ENCODE results near the gene EPYC. TPM values are rescaled to one million over a fixed set of nuclear protein-coding genes. Genes with fewer than 3 reads are reported as not detected.

Gene EPYC
- total RNA-seq, 1 donor from 2014 or later: not detected

DNA sequence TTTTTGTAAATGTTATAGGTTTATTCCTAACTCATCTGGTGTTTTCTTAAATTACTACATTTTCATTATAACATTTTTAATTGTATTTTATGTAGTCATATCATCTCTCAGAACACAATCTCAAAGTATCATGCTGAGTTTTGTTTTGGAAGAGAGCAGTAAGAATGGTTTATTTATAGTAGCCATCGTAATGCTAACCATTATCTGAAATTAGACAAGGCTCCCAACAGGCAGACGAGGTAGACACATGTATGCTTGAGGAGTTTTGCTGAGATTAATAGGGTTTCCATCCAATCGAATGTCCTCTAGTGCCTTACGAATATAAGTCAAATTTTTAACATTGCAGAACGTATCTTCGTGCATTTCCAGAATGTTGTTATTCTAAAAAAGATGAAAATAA lies 40.8 kb downstream of the EPYC start:
- H3K36me3 Mint-ChIP-seq (ENCODE audit: low read depth, unreplicated experiment): no peaks in the 10 kb centered on the region
- no peak overlapping the region for H3K4me3 Mint-ChIP-seq (ENCODE audit: unreplicated experiment)
- H3K27me3 Mint-ChIP-seq (ENCODE audit: unreplicated experiment): no peaks in the 10 kb centered on the region
- H3K27ac Mint-ChIP-seq (ENCODE audit: unreplicated experiment): no peak overlapping the region
- no peak for DNase-seq (ENCODE audit: low spot score)
- TF ChIP-seq, protein P1, sequence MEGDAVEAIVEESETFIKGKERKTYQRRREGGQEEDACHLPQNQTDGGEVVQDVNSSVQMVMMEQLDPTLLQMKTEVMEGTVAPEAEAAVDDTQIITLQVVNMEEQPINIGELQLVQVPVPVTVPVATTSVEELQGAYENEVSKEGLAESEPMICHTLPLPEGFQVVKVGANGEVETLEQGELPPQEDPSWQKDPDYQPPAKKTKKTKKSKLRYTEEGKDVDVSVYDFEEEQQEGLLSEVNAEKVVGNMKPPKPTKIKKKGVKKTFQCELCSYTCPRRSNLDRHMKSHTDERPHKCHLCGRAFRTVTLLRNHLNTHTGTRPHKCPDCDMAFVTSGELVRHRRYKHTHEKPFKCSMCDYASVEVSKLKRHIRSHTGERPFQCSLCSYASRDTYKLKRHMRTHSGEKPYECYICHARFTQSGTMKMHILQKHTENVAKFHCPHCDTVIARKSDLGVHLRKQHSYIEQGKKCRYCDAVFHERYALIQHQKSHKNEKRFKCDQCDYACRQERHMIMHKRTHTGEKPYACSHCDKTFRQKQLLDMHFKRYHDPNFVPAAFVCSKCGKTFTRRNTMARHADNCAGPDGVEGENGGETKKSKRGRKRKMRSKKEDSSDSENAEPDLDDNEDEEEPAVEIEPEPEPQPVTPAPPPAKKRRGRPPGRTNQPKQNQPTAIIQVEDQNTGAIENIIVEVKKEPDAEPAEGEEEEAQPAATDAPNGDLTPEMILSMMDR (IDR thresholded peaks at IDR 0.05; ENCODE audit: unreplicated experiment): no peak
- H3K9me3 Mint-ChIP-seq (ENCODE audit: unreplicated experiment): no peaks in the 10 kb centered on the region
- no peaks in the 10 kb centered on the region for H3K4me1 Mint-ChIP-seq (ENCODE audit: unreplicated experiment)

DNA sequence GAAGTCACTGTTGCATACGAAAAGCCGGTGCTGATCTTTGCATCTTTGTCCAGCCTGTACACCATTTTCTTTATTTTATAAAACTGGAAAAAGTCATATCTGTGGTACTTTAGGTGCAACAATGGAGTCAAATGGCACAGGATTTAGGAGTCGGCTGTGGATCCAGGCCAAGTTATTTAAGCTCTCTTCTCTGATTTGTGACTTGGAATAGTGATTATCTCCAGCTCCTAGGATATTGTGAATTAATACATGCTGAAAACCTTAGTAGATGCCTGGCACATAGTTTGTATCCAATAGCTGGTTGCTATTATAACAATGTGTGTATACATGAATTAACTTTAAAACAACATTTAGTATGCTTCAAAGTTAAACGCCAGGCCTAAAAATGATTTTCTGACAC lies 43.6 kb downstream of the EPYC start:
- no peak overlapping the region for H3K27ac Mint-ChIP-seq (ENCODE audit: unreplicated experiment)
- DNase-seq (ENCODE audit: low spot score): no peak
- no peaks in the 10 kb centered on the region for H3K9me3 Mint-ChIP-seq (ENCODE audit: unreplicated experiment)
- H3K4me1 Mint-ChIP-seq (ENCODE audit: unreplicated experiment): no peaks in the 10 kb centered on the region
- no peak overlapping the region for H3K4me3 Mint-ChIP-seq (ENCODE audit: unreplicated experiment)
- no peaks in the 10 kb centered on the region for H3K36me3 Mint-ChIP-seq (ENCODE audit: low read depth, unreplicated experiment)
- H3K27me3 Mint-ChIP-seq (ENCODE audit: unreplicated experiment): no peaks in the 10 kb centered on the region
- TF ChIP-seq, protein P1 (IDR thresholded peaks at IDR 0.05; ENCODE audit: unreplicated experiment): no peak

DNA sequence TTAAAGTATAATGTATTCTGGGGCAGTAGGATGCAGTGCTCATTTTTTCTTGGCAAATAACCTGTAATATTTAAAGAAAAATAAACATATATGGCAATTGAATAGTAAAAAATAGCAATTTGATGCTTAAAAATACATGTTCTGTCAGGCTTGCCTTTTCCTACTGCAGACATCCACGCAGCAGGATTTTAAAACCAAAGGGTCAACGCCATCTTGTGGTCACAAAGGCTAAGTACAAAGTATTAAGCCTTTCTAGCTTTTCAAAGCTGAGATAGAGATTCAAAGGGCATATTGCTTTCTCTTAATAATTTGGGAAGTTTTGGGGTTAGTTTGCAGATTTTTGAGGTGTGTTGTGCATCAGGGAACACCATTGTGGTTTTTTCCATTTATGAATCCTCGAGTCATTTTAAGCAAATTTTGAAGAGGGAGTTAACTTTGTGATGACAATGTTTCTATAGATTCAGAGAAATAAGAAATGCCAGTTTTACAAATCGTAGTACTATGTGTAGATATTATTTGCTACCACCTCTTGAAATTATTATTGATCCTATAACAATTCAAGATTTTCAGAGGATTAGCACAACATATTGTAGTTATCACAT lies 45.1 kb downstream of the EPYC start:
- H3K4me3 Mint-ChIP-seq (ENCODE audit: unreplicated experiment): no peak overlapping the region
- H3K27me3 Mint-ChIP-seq (ENCODE audit: unreplicated experiment): no peaks in the 10 kb centered on the region
- H3K27ac Mint-ChIP-seq (ENCODE audit: unreplicated experiment): no peak overlapping the region
- TF ChIP-seq, protein P1 (IDR thresholded peaks at IDR 0.05; ENCODE audit: unreplicated experiment): peak; percentile 70
- no peaks in the 10 kb centered on the region for H3K36me3 Mint-ChIP-seq (ENCODE audit: low read depth, unreplicated experiment)
- no peaks in the 10 kb centered on the region for H3K4me1 Mint-ChIP-seq (ENCODE audit: unreplicated experiment)
- peak; percentile 26 for DNase-seq (ENCODE audit: low spot score)
- no peaks in the 10 kb centered on the region for H3K9me3 Mint-ChIP-seq (ENCODE audit: unreplicated experiment)

DNA sequence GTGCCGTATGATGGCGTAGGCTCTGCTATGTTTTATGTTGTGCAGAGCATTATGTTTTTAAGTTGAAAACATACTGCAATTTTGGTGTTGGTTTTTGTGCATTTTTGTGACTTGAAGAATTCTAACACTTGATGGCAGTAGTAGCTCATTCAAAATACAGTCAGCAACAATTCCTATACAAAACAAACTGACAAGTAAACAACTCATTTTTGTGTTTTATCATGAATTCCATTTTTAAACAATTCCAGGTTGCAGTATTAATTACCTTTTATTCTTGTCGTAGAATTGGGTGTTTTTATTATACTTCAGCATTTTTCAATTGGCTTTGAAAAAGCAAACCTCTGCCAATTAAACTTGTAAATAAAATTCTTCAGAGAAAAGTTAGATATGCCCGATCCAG lies 45.7 kb downstream of the EPYC start:
- TF ChIP-seq, protein P1 (IDR thresholded peaks at IDR 0.05; ENCODE audit: unreplicated experiment): no peak
- no peaks in the 10 kb centered on the region for H3K4me1 Mint-ChIP-seq (ENCODE audit: unreplicated experiment)
- H3K9me3 Mint-ChIP-seq (ENCODE audit: unreplicated experiment): no peaks in the 10 kb centered on the region
- no peak overlapping the region for H3K4me3 Mint-ChIP-seq (ENCODE audit: unreplicated experiment)
- DNase-seq (ENCODE audit: low spot score): no peak
- H3K27ac Mint-ChIP-seq (ENCODE audit: unreplicated experiment): no peak overlapping the region
- no peaks in the 10 kb centered on the region for H3K27me3 Mint-ChIP-seq (ENCODE audit: unreplicated experiment)
- no peaks in the 10 kb centered on the region for H3K36me3 Mint-ChIP-seq (ENCODE audit: low read depth, unreplicated experiment)

DNA sequence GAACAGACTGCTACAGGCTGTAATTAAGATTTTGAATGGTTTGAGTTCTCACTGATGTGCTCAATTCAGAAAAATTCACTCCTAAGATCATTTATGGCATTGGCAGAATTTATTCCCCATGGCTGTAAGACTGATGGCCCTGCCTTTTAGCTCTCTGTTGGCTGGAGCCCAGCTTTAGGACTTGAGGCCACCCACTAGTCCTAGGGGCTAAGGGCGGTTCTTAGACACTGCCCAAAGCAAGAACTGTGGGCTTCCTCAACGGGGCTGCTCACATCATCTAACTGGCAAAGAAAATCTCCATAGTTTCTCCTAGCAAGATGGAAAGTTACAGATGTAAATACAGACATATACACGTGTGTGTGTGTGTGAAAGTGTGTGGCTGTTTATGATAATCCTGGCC lies 46.4 kb downstream of the EPYC start:
- Mint-ChIP-seq H3K4me3 (ENCODE audit: unreplicated experiment) (no peak overlapping the region), H3K36me3 (ENCODE audit: low read depth, unreplicated experiment) (no peaks in the 10 kb centered on the region), H3K9me3 (ENCODE audit: unreplicated experiment) (no peaks in the 10 kb centered on the region), H3K27ac (ENCODE audit: unreplicated experiment) (no peak overlapping the region), H3K27me3 (ENCODE audit: unreplicated experiment) (no peaks in the 10 kb centered on the region), H3K4me1 (ENCODE audit: unreplicated experiment) (no peaks in the 10 kb centered on the region)
- TF ChIP-seq, protein P1 (IDR thresholded peaks at IDR 0.05; ENCODE audit: unreplicated experiment): no peak
- no peak for DNase-seq (ENCODE audit: low spot score)
